H1 (cell line): ENCODE data around the gene TIMP3. TPM values are rescaled to one million over a fixed set of nuclear protein-coding genes. Genes with fewer than 3 reads are reported as not detected.

Experiments
- CTCF ChIA-PET: fragments of 300-600 bp; sonication (Branson Sonifier 250); formaldehyde crosslinking; loops from one replicate; lab custom pipeline; 2021; ENCODE audit not compliant: partially characterized antibody; lab: Charles Lee
- POLR2A ChIA-PET: fragments of 300-600 bp; sonication (Branson Sonifier 250); formaldehyde crosslinking; loops from one replicate; lab custom pipeline; 2021; ENCODE audit warnings: inconsistent platforms; ENCODE audit not compliant: partially characterized antibody; lab: Charles Lee
- DNase-seq, 2 experiments: peaks; one replicate each; pipeline versions ENCODE4 v3.0.0 to v3.0.0-alpha.2; 2010 to 2022; ENCODE audit warnings: low spot score in 2 of 2, low read depth in 1 of 2, mixed read lengths in 1 of 2
- FAIRE-seq: peaks from 2 replicates; lab custom pipeline; 2011; peaks lifted over from hg19 to GRCh38; lab: Jason Lieb, UNC
- H2AFZ ChIP-seq: 2 replicates; pipeline ENCODE4 v1.8.1; 2012; ENCODE audit warnings: low read length, inconsistent platforms
- H2AK5ac ChIP-seq: 2 replicates; pipeline ENCODE4 v1.6.1; 2013; ENCODE audit warnings: low read depth, low read length
- H2BK120ac ChIP-seq: replicated peaks from 2 replicates; pipeline ENCODE3; 2013; ENCODE audit warnings: low read depth, low read length, inconsistent platforms
- H2BK12ac ChIP-seq: 2 replicates; pipeline ENCODE4 v1.6.1; 2013; ENCODE audit warnings: low read depth, low read length
- H2BK15ac ChIP-seq: 2 replicates; pipeline ENCODE4 v1.6.1; 2013; ENCODE audit warnings: low read length
- H2BK20ac ChIP-seq: 2 replicates; pipeline ENCODE4 v1.6.1; 2013; ENCODE audit warnings: low read length
- H2BK5ac ChIP-seq: 2 replicates; pipeline ENCODE4 v1.6.1; 2013; ENCODE audit warnings: low read depth, low read length
- H3K14ac ChIP-seq: 2 replicates; pipeline ENCODE4 v1.6.1; 2013; ENCODE audit warnings: inconsistent platforms; ENCODE audit not compliant: insufficient read length
- H3K18ac ChIP-seq: 2 replicates; pipeline ENCODE4 v1.6.1; 2013; ENCODE audit warnings: low read length; ENCODE audit errors: extremely low read depth
- H3K23ac ChIP-seq: 2 replicates; pipeline ENCODE4 v1.6.1; 2013; ENCODE audit warnings: inconsistent platforms; ENCODE audit not compliant: insufficient read length
- H3K23me2 ChIP-seq: 2 replicates; pipeline ENCODE4 v1.6.1; 2013; ENCODE audit warnings: low read depth, low read length
- H3K27ac ChIP-seq: 2 replicates; pipeline ENCODE4 v1.6.1; 2011; ENCODE audit warnings: low read depth, low read length, inconsistent platforms
- H3K27me3 ChIP-seq, 4 experiments: replicated peaks in 1 of 4; 1 replicate in 1 of 4; 2 replicates in 3 of 4; pipeline versions ENCODE4 v1.6.1 to v1.8.1; 2011 to 2013; ENCODE audit warnings: low read length in 3 of 4, mild to moderate bottlenecking in 3 of 4, inconsistent platforms in 2 of 4, mixed read lengths in 2 of 4, moderate library complexity in 1 of 4; ENCODE audit not compliant: control insufficient read depth in 3 of 4, insufficient read depth in 3 of 4; ENCODE audit errors: extremely low read depth in 1 of 4
- H3K36me3 ChIP-seq, 4 experiments: 2 replicates each; pipeline versions ENCODE4 v1.6.1 to v1.8.1; 2011 to 2013; ENCODE audit warnings: mild to moderate bottlenecking in 4 of 4, low read length in 3 of 4, moderate library complexity in 2 of 4, control low read depth in 1 of 4, inconsistent platforms in 1 of 4; ENCODE audit not compliant: insufficient read depth in 4 of 4, control insufficient read depth in 2 of 4
- H3K4ac ChIP-seq: replicated peaks from 2 replicates; pipeline ENCODE3; 2013; ENCODE audit warnings: low read length, low read depth, mixed read lengths, inconsistent platforms; ENCODE audit not compliant: insufficient read length
- H3K4me1 ChIP-seq, 4 experiments: replicated peaks in 1 of 4; 1 replicate in 1 of 4; 2 replicates in 3 of 4; pipeline versions ENCODE4 v1.6.1 to v1.8.1; 2011 to 2013; ENCODE audit warnings: low read length in 3 of 4, inconsistent platforms in 2 of 4, mixed read lengths in 1 of 4; ENCODE audit not compliant: insufficient read depth in 4 of 4, control insufficient read depth in 3 of 4
- H3K4me2 ChIP-seq, 2 experiments: 2 replicates each; pipeline versions ENCODE4 v1.6.1 to v1.8.1; 2011 to 2013; ENCODE audit warnings: low read depth in 2 of 2, low read length in 2 of 2, control low read depth in 1 of 2, inconsistent platforms in 1 of 2, mild to moderate bottlenecking in 1 of 2; ENCODE audit not compliant: insufficient read depth in 1 of 2
- H3K4me3 ChIP-seq, 4 experiments: fragments of 200-600, 300-600 bp in 1 of 4; sonication (generic), shearing (Covaris generic), sonication (Bioruptor Twin) in 1 of 4; 2 replicates each; pipeline versions ENCODE4 v1.5.1 to v1.8.1; 2011 to 2016; ENCODE audit warnings: low read length in 4 of 4, low read depth in 3 of 4, control low read depth in 2 of 4, inconsistent platforms in 2 of 4, mild to moderate bottlenecking in 2 of 4, mixed read lengths in 1 of 4, moderate library complexity in 1 of 4; ENCODE audit not compliant: insufficient read depth in 2 of 4; ENCODE audit errors: extremely low read depth in 1 of 4
- H3K56ac ChIP-seq: replicated peaks from 2 replicates; pipeline ENCODE3; 2013; ENCODE audit warnings: low read depth, mild to moderate bottlenecking, mixed read lengths, low read length, inconsistent platforms; ENCODE audit not compliant: insufficient read length
- H3K79me1 ChIP-seq: 2 replicates; pipeline ENCODE4 v1.6.1; 2013; ENCODE audit warnings: low read depth, low read length, control low read depth
- H3K79me2 ChIP-seq, 2 experiments: 2 replicates each; pipeline versions ENCODE4 v1.6.1 to v1.8.1; 2012 to 2013; ENCODE audit warnings: low read length in 2 of 2, mild to moderate bottlenecking in 2 of 2, inconsistent platforms in 1 of 2; ENCODE audit not compliant: insufficient read depth in 2 of 2, control insufficient read depth in 1 of 2
- H3K9ac ChIP-seq, 4 experiments: replicated peaks in 1 of 4; 1 replicate in 1 of 4; 2 replicates in 3 of 4; pipeline versions ENCODE4 v1.6.1 to v1.8.1; 2011 to 2013; ENCODE audit warnings: low read depth in 3 of 4, low read length in 3 of 4, control low read depth in 2 of 4, mild to moderate bottlenecking in 2 of 4, moderate library complexity in 2 of 4, inconsistent platforms in 1 of 4; ENCODE audit errors: extremely low read depth in 1 of 4
- H3K9me3 ChIP-seq, 2 experiments: 2 replicates each; pipeline versions ENCODE4 v1.6.1 to v1.8.1; 2012 to 2013; ENCODE audit warnings: mild to moderate bottlenecking in 2 of 2, moderate library complexity in 2 of 2, control low read depth in 1 of 2, inconsistent platforms in 1 of 2, low read depth in 1 of 2, low read length in 1 of 2, mixed read lengths in 1 of 2; ENCODE audit not compliant: insufficient read depth in 2 of 2
- H4K20me1 ChIP-seq, 2 experiments: replicated peaks in 1 of 2; 2 replicates each; pipeline versions ENCODE3 to v1.8.1; 2011 to 2013; ENCODE audit warnings: inconsistent platforms in 2 of 2, low read length in 2 of 2, mild to moderate bottlenecking in 1 of 2; ENCODE audit not compliant: insufficient read depth in 2 of 2, control insufficient read depth in 1 of 2
- H4K5ac ChIP-seq: 2 replicates; pipeline ENCODE4 v1.6.1; 2013; ENCODE audit warnings: low read length, low read depth, mixed read lengths, inconsistent platforms; ENCODE audit not compliant: insufficient read length
- H4K8ac ChIP-seq: 2 replicates; pipeline ENCODE4 v1.8.0; 2013; ENCODE audit warnings: mild to moderate bottlenecking, moderate library complexity, low read length, inconsistent platforms; ENCODE audit not compliant: insufficient read depth; ENCODE audit errors: extremely low read depth
- H4K91ac ChIP-seq: replicated peaks from 2 replicates; pipeline ENCODE3; 2013; ENCODE audit warnings: low read length, mixed read lengths, inconsistent platforms; ENCODE audit not compliant: insufficient read length
- CTBP2 ChIP-seq: IDR thresholded peaks from 2 replicates; pipeline ENCODE4 v1.7.0; 2011; ENCODE audit warnings: borderline replicate concordance, mild to moderate bottlenecking, moderate library complexity, mixed read lengths, low read length; ENCODE audit not compliant: insufficient read depth, insufficient read length
- HDAC6 ChIP-seq: IDR thresholded peaks from one replicate; pipeline ENCODE4 v1.7.1; 2012; ENCODE audit warnings: low read depth, mild to moderate bottlenecking, inconsistent platforms, low read length, moderate library complexity
- SRF ChIP-seq: IDR thresholded peaks from 2 replicates; pipeline ENCODE4 v1.6.1; 2011; ENCODE audit warnings: mild to moderate bottlenecking, low read depth, low read length, moderate library complexity
- WGBS, 2 experiments: shearing (Covaris generic) in 1 of 2; methylation state at CpG; one replicate each; pipeline versions ENCODE4 v1.1.6 to v1.1.7; 2013 to 2015; ENCODE audit warnings: low lambda C conversion rate in 2 of 2, mixed read lengths in 2 of 2, inconsistent platforms in 1 of 2, low coverage in 1 of 2, missing lambda C conversion rate in 1 of 2; ENCODE audit not compliant: insufficient replicate concordance in 2 of 2, insufficient coverage in 1 of 2, insufficient read length in 1 of 2; ENCODE audit errors: extremely low coverage in 1 of 2, missing lambda C conversion rate in 1 of 2; 5-methylcytosine and 5-hydroxymethylcytosine counted together
- polyA plus RNA-seq, 7 experiments: library from polyadenylated mRNA; depleted of rRNA in 3 of 7; stranded (reverse) in 5 of 7; unstranded in 2 of 7; fragments of >200 nt in 5 of 7; fragments of 200-250 nt in 2 of 7; gene quantifications; 1 replicate in 5 of 7; 2 replicates in 1 of 7; 4 replicates in 1 of 7; pipeline versions ENCODE4 v1.2.1 to v1.2.3, GENCODE V29; 2011 to 2013; ENCODE audit warnings: missing spikeins in 2 of 7, mixed read lengths in 2 of 7
- total RNA-seq: library from RNA; stranded (reverse); fragmentation: NEBNext Ultra II Directional; extraction: Animal tissue kit (Norgen Biotek cat#: 25700); gene quantifications from 2 replicates; pipeline ENCODE4 v1.2.1, GENCODE V29; 2021

The TIMP3 gene
- total and polyA plus RNA-seq, 2 of the 8 experiments (the other 6 are each of a cell fraction or from before 2014, with no cell fraction given): 1.3 to 4.7 TPM

DNA sequence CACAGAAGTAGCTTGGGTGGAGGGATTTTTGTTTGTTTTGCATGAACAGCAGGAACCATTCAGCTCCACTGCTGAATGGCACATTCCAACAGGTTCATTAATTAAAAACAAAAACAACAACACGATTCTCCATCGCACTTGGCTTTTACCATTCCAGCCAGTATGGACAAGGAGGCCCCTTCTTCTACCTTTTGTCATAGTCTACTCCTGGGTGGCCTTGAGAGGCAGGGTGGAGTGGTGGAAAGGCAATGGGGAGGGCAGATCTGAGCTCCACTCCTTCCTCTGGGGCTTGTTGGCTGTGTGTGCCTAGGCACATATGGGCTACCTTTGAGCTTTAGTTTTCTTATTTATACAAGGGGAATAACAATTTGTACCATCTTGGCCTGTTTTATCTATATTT is 4.8 kb downstream of the TIMP3 start:
- Histone ChIP-seq H3K79me2 (no peaks in the 10 kb centered on the region), H3K27me3 (peaks cover 0 to 26% (median 18%) of the 10 kb centered on the region in 4 experiments; a peak in 5 of 7 replicates), H3K79me1 (no peaks in the 10 kb centered on the region), H2BK20ac (no peak overlapping the region), H4K91ac (no peak overlapping the region), H3K4me2 (no peak overlapping the region), H3K4ac (no peak overlapping the region), H3K23me2 (peaks cover 8% of the 10 kb centered on the region; the same call in 1 of the 2 replicates), H2BK5ac (no peak overlapping the region), H4K8ac (no peak overlapping the region), H3K18ac (no peak overlapping the region), H3K56ac (no peak overlapping the region), H4K20me1 (peaks cover 9 to 26% of the 10 kb centered on the region in 2 experiments), H3K4me1 (peaks cover 3 to 21% (median 8%) of the 10 kb centered on the region in 4 experiments), H2BK15ac (no peak overlapping the region), H2AFZ (no peak overlapping the region), H3K36me3 (no peaks in the 10 kb centered on the region), H2BK12ac (no peak overlapping the region), H2BK120ac (no peak overlapping the region), H4K5ac (no peak overlapping the region), H3K27ac (no peak overlapping the region), H3K9me3 (no peaks in the 10 kb centered on the region), H3K23ac (no peak overlapping the region), H3K14ac (no peak overlapping the region), H2AK5ac (no peak overlapping the region), H3K4me3 (no peak overlapping the region), H3K9ac (no peak overlapping the region)
- no peak for FAIRE-seq
- WGBS, 2 experiments: 64% methylated on average over 2 of the region's 2 CpGs; no CpG with 5 or more reads in 1 of the 2 experiments
- no peak for DNase-seq
- CTCF ChIA-PET: interaction anchor here (0.9 to 11.3 kb wide), 6 partner anchors 10 to 180 kb away, joined by 3 to 96 read pairs (median 4); no protein-coding TSS in a partner anchor
- TF ChIP-seq HDAC6: no peak
- TF ChIP-seq SRF: no peak
- no peak for TF ChIP-seq CTBP2
- POLR2A ChIA-PET: no interaction called here
